Jurkat, Clone E6-1 (cell line): ENCODE results near the gene LASP1.
A peak's percentile ranks its signal among the peaks of the same experiment; 100 is the strongest.
"Not testable (repeated sequence)": the region's sequence is repeated elsewhere in the genome, so short reads cannot be mapped to it uniquely, and the experiment has no call there.

Experiments used
- DNase-seq: peaks from one replicate; pipeline ENCODE4 v3.0.0-alpha.2; 2011; ENCODE audit warnings: low read depth, low spot score
- H3K4me3 ChIP-seq: 2 replicates; pipeline ENCODE4 v1.5.1; 2011; ENCODE audit warnings: mild to moderate bottlenecking, low read length, control low read depth, moderate library complexity

LASP1 gene

DNA sequence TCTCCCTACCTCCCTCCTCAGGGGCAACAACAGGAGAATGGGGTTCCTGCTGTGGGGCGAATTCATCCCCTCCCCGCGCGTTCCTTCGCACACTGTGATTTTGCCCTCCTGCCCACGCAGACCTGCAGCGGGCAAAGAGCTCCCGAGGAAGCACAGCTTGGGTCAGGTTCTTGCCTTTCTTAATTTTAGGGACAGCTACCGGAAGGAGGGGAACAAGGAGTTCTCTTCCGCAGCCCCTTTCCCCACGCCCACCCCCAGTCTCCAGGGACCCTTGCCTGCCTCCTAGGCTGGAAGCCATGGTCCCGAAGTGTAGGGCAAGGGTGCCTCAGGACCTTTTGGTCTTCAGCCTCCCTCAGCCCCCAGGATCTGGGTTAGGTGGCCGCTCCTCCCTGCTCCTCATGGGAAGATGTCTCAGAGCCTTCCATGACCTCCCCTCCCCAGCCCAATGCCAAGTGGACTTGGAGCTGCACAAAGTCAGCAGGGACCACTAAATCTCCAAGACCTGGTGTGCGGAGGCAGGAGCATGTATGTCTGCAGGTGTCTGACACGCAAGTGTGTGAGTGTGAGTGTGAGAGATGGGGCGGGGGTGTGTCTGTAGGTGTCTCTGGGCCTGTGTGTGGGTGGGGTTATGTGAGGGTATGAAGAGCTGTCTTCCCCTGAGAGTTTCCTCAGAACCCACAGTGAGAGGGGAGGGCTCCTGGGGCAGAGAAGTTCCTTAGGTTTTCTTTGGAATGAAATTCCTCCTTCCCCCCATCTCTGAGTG is 49.6 kb downstream of the LASP1 start:
- no peak for DNase-seq
- no peak overlapping the region for H3K4me3 ChIP-seq

DNA sequence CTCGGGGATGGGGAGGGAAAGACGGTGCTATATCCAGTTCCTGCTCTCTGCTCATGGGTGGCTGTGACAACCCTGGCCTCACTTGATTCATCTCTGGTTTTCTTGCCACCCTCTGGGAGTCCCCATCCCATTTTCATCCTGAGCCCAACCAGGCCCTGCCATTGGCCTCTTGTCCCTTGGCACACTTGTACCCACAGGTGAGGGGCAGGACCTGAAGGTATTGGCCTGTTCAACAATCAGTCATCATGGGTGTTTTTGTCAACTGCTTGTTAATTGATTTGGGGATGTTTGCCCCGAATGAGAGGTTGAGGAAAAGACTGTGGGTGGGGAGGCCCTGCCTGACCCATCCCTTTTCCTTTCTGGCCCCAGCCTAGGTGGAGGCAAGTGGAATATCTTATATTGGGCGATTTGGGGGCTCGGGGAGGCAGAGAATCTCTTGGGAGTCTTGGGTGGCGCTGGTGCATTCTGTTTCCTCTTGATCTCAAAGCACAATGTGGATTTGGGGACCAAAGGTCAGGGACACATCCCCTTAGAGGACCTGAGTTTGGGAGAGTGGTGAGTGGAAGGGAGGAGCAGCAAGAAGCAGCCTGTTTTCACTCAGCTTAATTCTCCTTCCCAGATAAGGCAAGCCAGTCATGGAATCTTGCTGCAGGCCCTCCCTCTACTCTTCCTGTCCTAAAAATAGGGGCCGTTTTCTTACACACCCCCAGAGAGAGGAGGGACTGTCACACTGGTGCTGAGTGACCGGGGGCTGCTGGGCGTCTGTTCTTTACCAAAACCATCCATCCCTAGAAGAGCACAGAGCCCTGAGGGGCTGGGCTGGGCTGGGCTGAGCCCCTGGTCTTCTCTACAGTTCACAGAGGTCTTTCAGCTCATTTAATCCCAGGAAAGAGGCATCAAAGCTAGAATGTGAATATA is 50.8 kb downstream of the LASP1 start:
- DNase-seq = no peak
- H3K4me3 ChIP-seq = no peak overlapping the region

DNA sequence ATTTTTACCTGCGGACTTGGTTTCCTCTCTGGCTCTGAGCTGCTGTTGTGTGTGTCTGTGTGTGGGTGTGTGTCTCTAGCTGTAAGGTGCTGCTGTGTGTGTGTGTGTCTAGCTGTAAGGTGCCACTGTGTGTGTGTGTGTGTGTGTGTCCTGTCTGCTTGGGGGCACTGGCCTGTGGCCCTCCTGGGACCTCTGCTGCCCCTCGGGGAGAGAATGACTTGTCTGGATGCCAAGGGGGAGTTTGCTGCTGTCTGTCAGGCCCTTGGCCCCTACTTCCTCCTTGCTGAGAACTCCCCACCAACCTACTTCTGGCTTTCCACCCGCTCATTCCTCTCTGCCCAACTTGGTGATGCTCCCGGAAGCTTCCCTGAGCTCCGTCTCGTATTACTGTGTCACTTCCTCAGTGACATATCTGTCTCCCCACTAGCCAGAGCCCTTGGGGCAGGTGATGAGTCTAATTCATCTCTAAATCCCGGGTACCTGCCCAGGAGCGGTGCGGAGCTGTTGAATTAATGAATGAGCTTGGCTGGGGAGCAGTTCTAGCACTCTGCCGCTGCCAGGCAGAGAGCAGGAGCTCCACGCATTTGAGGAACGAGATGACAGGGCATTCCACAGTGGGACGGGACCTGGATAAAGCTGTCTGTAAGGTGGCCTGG is 52.0 kb downstream of the LASP1 start:
- H3K4me3 ChIP-seq = no peak overlapping the region
- DNase-seq = no peak

DNA sequence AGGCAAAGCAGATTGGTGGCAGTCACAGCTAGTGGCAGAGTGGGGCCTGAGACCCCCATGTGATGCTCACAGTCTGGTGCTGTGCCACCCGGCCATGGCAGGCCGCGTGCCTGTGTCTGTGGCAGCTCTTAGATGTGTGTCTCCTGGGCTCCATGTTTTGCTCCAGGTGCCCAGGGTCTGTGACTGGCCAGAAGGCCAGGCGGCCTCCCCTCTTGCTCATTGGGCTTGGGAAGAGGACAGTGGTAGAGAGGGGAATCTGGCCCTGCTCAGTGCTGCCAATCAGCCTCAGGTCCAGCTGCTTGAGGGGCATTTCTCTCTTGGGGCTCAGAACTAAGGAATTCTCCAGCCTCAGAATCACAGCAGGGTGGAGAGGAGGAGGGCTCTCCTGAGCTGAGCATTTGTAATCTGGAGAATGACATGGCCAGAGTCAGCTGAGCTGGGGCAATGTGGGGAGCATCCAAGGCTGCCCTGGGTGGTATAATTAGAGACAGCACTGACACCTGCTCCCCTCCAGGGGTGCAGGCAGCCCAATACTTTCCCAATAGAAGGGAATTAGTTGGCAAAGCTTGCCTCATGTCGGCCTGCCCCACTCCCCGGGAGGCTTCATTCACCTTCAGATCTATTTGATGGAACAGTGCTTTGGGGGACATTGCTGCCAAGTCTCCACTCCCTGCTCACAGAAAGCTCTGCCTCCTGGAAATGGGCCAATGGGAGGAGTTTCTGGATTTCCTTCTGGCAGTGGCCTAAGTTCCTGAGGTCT is 52.9 kb downstream of the LASP1 start:
- no peak overlapping the region for H3K4me3 ChIP-seq
- no peak for DNase-seq

DNA sequence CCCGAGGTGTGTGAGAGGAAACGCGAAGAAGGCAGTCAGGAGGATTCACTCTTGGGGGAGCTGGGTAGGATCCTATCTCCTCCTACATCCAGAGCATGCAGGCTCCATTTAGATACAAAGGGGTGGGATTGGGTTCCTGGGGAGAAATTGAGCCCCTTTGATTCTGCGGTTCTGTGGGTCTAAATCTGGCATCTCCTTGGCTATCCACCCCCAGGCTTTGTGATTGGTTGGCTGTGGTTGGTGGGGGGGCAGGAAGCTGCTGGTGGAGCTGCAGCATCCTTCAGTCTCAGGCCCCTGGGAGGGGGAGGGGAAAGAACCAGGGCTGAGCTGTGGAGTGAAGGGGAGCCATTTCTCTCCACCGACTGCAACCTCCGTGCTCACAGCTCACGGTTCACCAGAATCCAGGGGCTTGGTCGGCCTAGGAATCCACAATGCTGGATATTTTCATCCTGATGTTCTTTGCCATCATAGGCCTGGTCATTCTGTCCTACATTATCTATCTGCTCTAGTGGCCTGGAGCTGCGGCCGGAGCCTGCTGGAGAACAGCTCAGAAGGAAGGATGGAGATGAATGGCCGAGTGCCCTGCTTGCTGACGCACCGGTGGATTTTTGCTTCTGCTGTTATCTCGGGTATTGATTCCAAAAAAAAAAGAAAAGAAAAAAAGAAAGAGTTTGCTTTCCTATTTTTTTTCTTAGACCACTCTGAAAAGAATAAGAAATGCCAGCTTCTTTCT is 55.6 kb downstream of the LASP1 start, which contains the start of gene LASP1NB:
TSS of gene LASP1NB (plus strand) at position 352 of the 733 bp plus-strand sequence.
- DNase-seq = peak; percentile 81
- H3K4me3 ChIP-seq = peak within 1 kb of the TSS; percentile 28

DNA sequence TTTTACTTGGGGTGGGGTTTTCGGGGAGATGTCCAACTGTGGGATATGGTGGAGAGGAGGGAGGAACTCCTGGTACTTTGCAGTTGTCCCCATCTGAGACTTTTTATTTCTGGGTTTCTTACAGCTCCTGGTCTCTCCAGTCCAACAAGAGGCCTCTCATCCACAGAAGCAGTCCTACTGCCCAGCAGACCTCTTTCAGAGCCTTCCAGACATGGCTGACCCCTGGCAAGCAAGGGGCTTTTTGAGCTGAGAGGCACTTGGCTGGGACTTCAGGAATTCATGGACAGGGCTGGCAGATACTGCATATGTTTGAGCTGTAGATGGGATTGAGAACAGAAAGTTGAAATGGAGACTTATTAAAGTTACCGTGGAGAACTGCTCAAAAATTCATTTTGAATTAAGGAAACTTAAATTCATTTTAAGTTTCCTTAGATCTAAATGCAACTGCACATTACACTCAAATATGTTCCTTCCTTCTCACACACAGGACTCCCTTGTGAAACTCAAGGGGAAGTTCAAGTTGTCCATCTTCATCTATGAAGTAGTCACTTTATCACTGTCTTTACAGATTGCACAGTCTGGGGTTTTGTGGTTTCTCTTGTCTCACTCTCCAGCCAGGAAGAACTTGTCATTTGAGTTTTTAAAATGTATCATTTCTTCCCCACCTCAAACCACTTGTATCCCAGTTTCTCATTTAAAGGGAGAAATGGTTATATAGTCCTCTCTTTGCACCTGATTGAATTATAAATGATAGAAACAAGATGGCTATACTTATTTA is 56.6 kb downstream of the LASP1 start:
- H3K4me3 ChIP-seq = no peak overlapping the region
- peak; percentile 86 for DNase-seq

DNA sequence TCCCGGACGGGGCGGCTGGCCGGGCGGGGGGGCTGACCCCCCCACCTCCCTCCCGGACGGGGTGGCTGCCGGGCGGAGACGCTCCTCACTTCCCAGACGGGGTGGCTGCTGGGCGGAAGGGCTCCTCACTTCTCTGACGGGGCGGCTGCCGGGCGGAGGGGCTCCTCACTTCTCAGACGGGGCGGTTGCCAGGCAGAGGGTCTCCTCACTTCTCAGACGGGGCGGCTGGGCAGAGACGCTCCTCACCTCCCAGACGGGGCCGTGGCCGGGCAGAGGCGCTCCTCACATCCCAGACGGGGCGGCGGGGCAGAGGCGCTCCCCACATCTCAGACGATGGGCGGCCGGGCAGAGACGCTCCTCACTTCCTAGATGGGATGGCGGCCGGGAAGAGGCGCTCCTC is 60.9 kb downstream of the LASP1 start:
- DNase-seq, H3K4me3 ChIP-seq: not testable (repeated sequence)

DNA sequence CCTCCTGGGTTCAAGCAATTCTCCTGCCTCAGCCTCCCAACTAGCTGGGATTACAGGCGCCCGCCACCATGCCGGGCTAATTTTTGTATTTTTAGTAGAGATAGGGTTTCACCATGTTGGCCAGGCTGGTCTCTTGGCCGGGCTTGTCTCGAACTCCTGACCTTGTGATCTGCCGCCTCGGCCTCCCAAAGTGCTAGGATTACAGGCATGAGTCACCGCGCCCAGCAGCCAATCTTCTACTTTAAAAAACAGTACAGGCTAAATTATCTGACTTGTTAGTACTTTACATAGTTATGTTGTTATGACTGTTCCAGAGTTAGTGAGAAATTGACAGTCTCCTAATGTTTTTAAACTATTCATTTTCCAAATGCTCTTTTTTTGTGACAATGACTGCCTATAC is 64.1 kb downstream of the LASP1 start:
- not testable (repeated sequence) for DNase-seq, H3K4me3 ChIP-seq

DNA sequence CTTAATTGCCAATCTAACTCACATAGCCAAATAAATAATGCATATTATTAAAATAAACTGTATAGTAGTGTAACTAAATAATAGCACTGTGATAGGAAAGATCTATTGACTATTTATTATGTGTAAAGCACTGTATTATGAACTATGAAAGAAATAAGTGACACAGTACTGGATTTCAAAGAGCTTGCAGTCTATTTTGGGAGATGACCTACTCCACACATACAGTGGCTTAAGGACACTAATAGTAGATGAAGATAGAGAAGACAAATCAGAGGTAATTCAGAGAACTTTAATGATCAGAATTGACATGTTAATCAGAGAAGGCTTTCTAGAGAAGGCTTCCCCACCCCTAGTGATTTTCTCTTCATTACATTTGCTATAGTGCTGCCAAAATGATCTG is 70.1 kb downstream of the LASP1 start:
- no peak for DNase-seq
- no peak overlapping the region for H3K4me3 ChIP-seq

DNA sequence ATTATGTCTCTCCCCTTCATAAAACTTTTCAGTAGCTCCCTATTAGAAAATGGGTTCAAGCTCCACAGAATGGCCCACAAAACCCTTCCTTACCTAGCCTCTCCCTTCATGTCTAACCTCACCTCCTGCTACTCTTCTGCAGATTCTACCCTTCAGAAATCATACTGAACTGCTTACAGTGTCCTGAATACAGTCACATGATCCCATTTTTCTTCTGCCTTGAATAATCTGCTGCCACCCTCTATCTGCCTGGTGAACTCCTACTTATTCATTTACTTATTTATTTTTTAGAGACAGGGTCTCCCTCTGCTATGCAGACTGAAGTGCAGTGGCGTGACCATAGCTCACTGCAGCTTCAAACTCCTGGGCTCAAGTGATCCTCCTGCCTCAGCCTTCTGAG is 70.5 kb downstream of the LASP1 start:
- DNase-seq = no peak
- no peak overlapping the region for H3K4me3 ChIP-seq

DNA sequence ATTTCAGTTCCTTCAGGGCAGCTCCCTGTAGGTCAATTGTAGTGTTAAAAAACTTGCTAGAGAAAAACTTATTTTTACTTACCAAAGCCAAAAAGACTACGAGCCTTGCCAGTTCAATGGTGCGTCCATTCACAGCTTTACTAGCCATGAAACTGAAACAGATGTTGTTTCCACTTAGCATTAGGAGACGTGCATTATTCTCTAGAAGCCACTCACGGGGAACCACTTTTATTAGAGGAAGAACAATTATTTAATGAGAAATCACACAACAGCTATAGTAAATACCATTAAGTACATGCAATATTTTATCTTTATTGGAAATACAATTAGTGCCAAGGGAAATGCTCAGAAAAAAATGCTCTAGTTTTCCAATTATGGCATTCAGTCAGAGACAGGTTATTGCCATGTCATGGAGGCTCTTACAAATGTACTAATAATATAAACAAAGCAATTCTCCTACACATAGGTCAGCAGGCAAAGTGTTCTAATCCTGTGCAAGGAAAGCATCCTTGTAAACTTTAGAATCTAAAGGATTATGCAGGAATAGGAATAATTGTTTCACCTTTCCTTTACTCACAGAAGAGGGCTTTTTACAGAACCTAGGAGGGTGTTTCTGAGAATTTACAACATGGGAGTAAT is 73.0 kb downstream of the LASP1 start:
- no peak overlapping the region for H3K4me3 ChIP-seq
- DNase-seq = no peak

DNA sequence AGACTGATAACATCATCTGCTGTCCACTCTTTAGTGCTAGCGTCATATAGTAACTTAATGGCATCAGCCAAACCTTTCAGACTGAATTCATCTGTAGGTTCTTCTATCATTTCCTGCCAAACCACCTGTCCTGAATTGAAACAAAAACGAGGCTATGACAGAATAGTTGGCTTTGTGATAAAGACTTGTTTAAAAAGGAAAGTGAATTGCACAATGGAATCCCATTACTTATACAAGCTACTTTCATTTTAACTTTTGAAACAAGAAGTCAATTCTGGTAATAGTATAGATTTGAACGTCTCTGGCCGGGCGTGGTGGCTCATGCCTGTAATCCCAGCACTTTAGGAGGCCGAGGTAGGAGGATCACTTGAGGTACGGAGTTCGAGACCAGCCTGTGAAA is 73.7 kb downstream of the LASP1 start:
- peak; percentile 21 for DNase-seq
- H3K4me3 ChIP-seq = no peak overlapping the region

DNA sequence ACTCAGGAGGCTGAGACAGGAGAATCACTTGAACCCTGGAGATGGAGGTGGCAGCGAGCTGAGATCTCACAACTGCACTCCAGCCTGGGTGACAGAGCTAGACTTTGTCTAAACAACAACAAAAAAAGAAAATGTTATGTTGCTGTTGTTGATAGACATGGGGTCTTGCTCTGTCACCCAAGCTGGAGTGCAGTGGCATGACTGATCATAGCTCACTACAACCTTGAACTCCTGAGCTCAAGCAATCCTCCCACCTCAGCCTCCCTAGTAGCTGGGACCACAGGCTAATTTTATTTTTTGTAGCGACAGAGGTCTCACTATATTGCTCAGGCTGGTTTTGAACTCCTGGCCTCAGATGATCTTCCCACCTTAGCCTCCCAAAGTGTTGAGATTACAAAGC is 77.3 kb downstream of the LASP1 start:
- no peak overlapping the region for H3K4me3 ChIP-seq
- no peak for DNase-seq

DNA sequence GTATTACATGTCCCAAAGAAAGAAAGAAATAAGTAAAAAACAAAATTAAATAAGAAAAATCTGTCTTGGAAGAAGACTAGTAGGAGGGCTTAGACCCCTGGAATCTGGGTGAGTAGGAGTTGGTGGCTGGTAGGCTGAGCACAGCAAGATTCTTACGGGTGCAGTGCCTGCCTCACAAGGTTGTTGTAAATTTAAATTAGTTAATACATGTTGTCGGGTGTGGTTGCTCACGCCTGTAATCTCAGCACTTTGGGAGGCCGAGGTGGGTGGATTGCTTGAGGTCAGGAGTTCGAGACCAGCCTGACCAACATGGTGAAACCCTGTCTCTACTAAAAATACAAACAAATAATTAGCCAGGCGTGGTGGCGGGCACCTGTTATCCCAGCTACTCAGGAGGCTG is 83.9 kb downstream of the LASP1 start:
- H3K4me3 ChIP-seq = not testable (repeated sequence)

DNA sequence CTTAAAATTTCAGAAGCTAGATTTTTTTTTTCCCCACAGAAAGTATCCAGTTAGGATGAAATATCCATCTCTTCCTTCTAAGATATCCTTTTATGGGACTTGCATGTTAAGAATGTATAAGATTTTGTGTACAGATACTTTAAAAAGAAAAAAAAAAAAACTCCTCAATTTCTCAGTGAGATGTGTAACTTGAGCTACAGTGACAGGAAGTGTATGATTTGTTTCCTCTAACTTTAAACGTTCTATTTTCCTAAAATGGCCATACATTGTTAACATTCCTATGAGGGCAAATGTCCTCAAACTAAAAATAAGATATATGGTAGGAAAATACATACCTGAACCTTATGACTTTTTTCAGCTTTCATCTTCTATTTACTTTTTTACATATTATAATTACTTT is 88.5 kb downstream of the LASP1 start:
- no peak overlapping the region for H3K4me3 ChIP-seq

More for the DNA sequence above, 83.9 kb downstream of the LASP1 start:
- DNase-seq = not testable (repeated sequence)

DNA sequence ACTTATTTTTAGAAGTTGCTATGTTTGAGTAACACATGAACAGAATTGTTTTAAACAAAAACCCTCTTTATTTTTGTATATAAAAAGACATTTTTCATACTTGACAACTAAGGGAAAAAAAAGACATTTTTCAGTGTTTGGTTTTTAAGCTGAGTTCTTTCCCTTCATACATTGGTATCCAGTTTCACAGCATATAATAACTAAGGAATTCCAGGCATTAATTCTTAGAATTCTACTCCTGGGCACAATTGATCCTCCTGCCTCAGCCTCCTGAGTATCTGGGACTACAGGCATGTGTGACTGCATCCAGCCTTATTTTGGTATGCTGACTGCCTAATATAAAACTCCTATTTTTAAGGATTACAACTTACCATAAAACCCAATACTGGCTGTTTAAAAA is 88.9 kb downstream of the LASP1 start:
- H3K4me3 ChIP-seq = no peak overlapping the region
- no peak for DNase-seq

More for the DNA sequence above, 88.5 kb downstream of the LASP1 start:
- no peak for DNase-seq

DNA sequence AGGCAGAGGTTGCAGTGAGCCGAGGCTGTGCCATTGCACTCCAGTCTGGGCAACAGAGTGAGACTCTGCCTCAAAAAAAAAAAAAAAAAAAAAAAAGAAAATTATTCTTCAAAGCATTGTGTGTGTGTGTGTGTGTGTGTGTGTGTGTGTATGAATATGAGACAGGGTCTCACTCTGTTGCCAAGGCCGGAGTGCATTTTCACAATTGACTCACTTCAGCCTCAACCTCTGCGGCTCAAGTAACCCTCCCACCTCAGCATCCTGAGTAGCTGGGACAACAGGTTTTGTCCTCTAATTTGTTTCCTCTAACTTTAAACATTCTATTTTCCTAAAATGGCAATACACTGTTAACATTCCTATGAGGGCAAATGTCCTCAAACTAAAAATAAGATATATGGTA is 89.7 kb downstream of the LASP1 start:
- DNase-seq = no peak
- H3K4me3 ChIP-seq = no peak overlapping the region
